HG02763 (cell line): ENCODE results near the gene NXPH3.

Experiments used
- ATAC-seq: cut with Tn5 transposase; IDR thresholded peaks from one replicate; pipeline ENCODE4 v1.9.1; 2021; ENCODE audit warnings: mild to moderate bottlenecking, moderate library complexity; ENCODE audit not compliant: unreplicated experiment

The NXPH3 gene

GRCh38 chr17:49588726-49589576 lies 13.3 kb downstream of the NXPH3 start:
- no peak for ATAC-seq

- ATAC-seq: no peak
These were observed 13.9 kb downstream of the NXPH3 start for GRCh38 chr17:49589577-49589927.

- ATAC-seq: no peak
These were observed 15.2 kb downstream of the NXPH3 start for GRCh38 chr17:49590874-49591273.

GRCh38 chr17:49592263-49592662 lies 16.6 kb downstream of the NXPH3 start:
- ATAC-seq: no peak

- no peak for ATAC-seq
These were observed 19.7 kb downstream of the NXPH3 start for GRCh38 chr17:49595328-49595727.

GRCh38 chr17:49595980-49596379 lies 20.3 kb downstream of the NXPH3 start:
- ATAC-seq: no peak

GRCh38 chr17:49596613-49597244 lies 21.1 kb downstream of the NXPH3 start:
- no peak for ATAC-seq

- ATAC-seq: no peak
These were observed 21.8 kb downstream of the NXPH3 start for GRCh38 chr17:49597436-49597835.

GRCh38 chr17:49597928-49598655 lies 22.4 kb downstream of the NXPH3 start:
- ATAC-seq: no peak

GRCh38 chr17:49598918-49599317 lies 23.2 kb downstream of the NXPH3 start:
- ATAC-seq: no peak

GRCh38 chr17:49600949-49601348 lies 25.3 kb downstream of the NXPH3 start:
- no peak for ATAC-seq

GRCh38 chr17:49602783-49603182 lies 27.1 kb downstream of the NXPH3 start:
- ATAC-seq: no peak

- no peak for ATAC-seq
These were observed 27.6 kb downstream of the NXPH3 start for GRCh38 chr17:49603238-49603637.

- no peak for ATAC-seq
These were observed 28.0 kb downstream of the NXPH3 start for GRCh38 chr17:49603720-49604119.

- ATAC-seq: no peak
These were observed 28.7 kb downstream of the NXPH3 start for GRCh38 chr17:49604314-49604869.

- no peak for ATAC-seq
These were observed 35.4 kb downstream of the NXPH3 start for GRCh38 chr17:49610883-49611584.

GRCh38 chr17:49612726-49613125 lies 37.1 kb downstream of the NXPH3 start:
- no peak for ATAC-seq

- ATAC-seq: no peak
These were observed 37.6 kb downstream of the NXPH3 start for GRCh38 chr17:49613182-49613800.

GRCh38 chr17:49616086-49616485 lies 40.4 kb downstream of the NXPH3 start:
- ATAC-seq: no peak

GRCh38 chr17:49616601-49617131 lies 41.0 kb downstream of the NXPH3 start:
- ATAC-seq: no peak
